ENCODE data around the gene NPTX2. TPM values are rescaled to one million over a fixed set of nuclear protein-coding genes. Genes with fewer than 3 reads are reported as not detected.
"Not testable (repeated sequence)": the region's sequence is repeated elsewhere in the genome, so short reads cannot be mapped to it uniquely, and the experiment has no call there.

Gene NPTX2
- total RNA-seq, 1 donor from 2014 or later, result under 0.01 TPM

DNA sequence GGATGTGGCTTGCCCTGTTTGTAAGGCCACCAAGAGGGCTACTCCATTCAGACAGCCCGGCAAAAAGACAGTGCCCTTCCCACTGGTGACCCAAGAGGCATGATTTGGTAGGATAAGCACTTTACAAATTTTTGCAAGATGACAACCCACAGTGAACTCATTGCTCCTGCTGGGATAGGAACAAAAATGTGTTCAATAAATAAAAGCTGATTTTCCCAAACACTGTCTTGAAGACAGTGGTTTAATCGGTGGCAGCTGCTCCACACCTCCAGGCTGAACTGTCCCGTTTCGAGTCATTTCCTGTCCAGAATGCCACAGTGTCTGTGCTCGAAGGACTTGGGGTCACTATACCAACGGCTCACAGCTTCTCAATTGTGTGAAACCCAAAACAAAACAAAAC is 45.1 kb upstream of the NPTX2 start:
- H3K27me3 ChIP-seq (ENCODE audit: control insufficient read depth, insufficient read depth, low read length), result no peaks in the 10 kb centered on the region
- H3K4me3 ChIP-seq (ENCODE audit: low read depth, low read length), result no peak overlapping the region
- TF ChIP-seq, protein P1, sequence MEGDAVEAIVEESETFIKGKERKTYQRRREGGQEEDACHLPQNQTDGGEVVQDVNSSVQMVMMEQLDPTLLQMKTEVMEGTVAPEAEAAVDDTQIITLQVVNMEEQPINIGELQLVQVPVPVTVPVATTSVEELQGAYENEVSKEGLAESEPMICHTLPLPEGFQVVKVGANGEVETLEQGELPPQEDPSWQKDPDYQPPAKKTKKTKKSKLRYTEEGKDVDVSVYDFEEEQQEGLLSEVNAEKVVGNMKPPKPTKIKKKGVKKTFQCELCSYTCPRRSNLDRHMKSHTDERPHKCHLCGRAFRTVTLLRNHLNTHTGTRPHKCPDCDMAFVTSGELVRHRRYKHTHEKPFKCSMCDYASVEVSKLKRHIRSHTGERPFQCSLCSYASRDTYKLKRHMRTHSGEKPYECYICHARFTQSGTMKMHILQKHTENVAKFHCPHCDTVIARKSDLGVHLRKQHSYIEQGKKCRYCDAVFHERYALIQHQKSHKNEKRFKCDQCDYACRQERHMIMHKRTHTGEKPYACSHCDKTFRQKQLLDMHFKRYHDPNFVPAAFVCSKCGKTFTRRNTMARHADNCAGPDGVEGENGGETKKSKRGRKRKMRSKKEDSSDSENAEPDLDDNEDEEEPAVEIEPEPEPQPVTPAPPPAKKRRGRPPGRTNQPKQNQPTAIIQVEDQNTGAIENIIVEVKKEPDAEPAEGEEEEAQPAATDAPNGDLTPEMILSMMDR (IDR thresholded peaks at IDR 0.05; ENCODE audit: insufficient read depth, low read length, severe bottlenecking), result no peak
- DNase-seq (ENCODE audit: low read depth), result no peak
- no peaks in the 10 kb centered on the region for H3K36me3 ChIP-seq (ENCODE audit: control insufficient read depth, insufficient read depth, low read length)
- FAIRE-seq, result no peak

DNA sequence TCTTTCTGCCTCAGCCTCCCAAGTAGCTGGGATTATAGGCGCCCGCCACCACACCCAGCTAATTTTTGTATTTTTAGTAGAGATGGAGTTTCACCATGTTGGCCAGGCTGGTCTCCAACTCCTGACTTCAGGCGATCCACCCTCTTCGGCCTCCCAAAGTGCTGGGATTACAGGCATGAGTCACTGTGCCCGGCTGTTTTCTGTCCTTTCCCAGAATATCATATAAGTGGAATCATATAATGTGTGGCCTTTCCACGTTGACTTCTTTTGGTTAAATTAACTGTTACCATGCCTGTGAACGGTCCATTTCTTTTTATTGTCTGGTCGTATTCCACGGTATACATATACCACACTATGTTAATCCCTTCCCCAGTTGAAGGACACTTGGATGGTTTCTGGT is 44.4 kb upstream of the NPTX2 start:
- not testable (repeated sequence) for FAIRE-seq; H3K4me3 ChIP-seq (ENCODE audit: low read depth, low read length); H3K36me3 ChIP-seq (ENCODE audit: control insufficient read depth, insufficient read depth, low read length); H3K27me3 ChIP-seq (ENCODE audit: control insufficient read depth, insufficient read depth, low read length); DNase-seq (ENCODE audit: low read depth)

DNA sequence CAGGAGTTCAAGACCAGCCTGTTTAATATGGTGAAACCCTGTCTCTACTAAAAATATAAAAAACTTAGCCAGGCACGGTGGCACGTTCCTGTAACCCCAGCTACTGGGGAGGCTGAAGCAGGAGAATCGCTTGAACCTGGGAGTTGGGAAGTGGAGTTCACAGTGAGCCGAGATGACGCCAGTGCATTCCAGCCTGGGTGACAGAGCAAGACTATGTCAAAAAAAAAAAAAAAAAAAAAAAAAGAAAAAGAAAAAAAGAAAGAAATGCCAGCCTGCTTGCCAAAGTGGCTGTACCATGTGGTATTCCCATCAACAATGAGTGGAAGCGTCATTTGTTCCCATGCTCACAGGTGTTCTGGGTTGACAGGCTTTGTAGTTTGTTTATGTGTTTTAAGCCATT is 43.3 kb upstream of the NPTX2 start:
- TF ChIP-seq, protein P1 (IDR thresholded peaks at IDR 0.05; ENCODE audit: insufficient read depth, low read length, severe bottlenecking), result no peak
- FAIRE-seq (no peak), DNase-seq (ENCODE audit: low read depth) (no peak)
- Histone ChIP-seq H3K4me3 (ENCODE audit: low read depth, low read length) (no peak overlapping the region), H3K36me3 (ENCODE audit: control insufficient read depth, insufficient read depth, low read length) (no peaks in the 10 kb centered on the region), H3K27me3 (ENCODE audit: control insufficient read depth, insufficient read depth, low read length) (no peaks in the 10 kb centered on the region)

DNA sequence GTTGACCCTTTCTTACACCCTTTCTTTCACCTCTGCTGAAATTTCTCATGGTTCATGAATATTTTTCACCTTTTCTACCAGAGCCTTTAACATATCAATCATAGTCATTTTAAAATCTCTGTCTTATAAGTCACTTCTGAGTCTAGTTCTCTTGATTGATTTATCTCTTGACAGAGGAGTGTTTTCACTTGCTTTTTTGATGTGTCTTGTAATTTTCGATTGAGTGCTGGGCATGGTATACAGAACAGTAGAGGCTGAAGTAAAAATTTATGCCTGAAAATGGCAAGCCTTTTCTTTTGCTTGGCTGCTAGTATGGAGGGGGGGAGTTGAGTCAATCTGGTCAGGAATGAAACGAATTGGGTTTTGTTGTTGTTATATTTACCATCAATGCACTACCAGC is 41.2 kb upstream of the NPTX2 start:
- no peak for FAIRE-seq

DNA sequence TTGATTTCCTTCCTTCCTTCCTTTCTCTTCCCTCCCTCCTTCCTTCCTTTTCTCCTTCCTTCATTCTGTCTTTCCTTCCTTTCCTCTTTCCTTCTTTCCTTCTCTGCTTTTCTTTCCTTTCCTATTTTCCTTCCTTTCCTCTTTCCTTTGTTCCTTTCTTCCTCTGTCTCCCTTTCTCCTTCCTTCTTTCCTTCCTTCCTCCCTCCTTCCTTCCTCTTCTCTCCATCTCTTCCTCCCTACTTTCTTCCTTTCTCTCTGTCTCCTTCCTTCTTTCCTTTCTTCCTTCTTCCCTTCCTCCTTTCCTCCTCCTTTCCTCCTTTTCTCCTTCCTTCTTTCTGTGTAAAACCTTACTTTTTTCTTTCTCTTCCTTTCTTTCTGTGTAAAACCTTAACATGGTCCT is 32.3 kb upstream of the NPTX2 start:
- Histone ChIP-seq H3K27me3 (ENCODE audit: control insufficient read depth, insufficient read depth, low read length) (no peaks in the 10 kb centered on the region), H3K36me3 (ENCODE audit: control insufficient read depth, insufficient read depth, low read length) (no peaks in the 10 kb centered on the region), H3K4me3 (ENCODE audit: low read depth, low read length) (no peak overlapping the region)
- DNase-seq (ENCODE audit: low read depth) (no peak), FAIRE-seq (no peak)
- TF ChIP-seq, protein P1 (IDR thresholded peaks at IDR 0.05; ENCODE audit: insufficient read depth, low read length, severe bottlenecking), result no peak

More for the DNA sequence above, 41.2 kb upstream of the NPTX2 start:
- DNase-seq (ENCODE audit: low read depth), result no peak
- no peak overlapping the region for H3K4me3 ChIP-seq (ENCODE audit: low read depth, low read length)
- TF ChIP-seq, protein P1 (IDR thresholded peaks at IDR 0.05; ENCODE audit: insufficient read depth, low read length, severe bottlenecking), result no peak
- no peaks in the 10 kb centered on the region for H3K27me3 ChIP-seq (ENCODE audit: control insufficient read depth, insufficient read depth, low read length)
- no peaks in the 10 kb centered on the region for H3K36me3 ChIP-seq (ENCODE audit: control insufficient read depth, insufficient read depth, low read length)

DNA sequence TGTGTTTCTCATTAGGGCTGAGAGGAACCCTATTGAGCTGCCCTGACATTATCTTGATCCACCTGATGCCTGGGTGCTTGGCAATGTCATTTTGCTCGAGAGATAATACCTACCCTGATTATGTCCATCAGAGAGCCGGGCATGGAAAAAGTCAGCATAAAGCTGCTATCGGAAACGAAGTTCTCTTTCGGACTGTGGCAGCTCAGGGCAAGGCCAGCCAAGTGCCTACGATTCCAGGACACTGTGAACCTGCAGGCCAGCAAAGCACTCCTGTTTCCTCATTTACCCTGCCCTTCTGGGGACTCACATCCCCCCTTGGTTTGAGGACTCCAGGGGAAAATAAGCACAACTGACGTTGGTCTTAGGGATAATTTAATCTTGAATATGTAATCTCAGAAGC is 25.2 kb upstream of the NPTX2 start:
- FAIRE-seq (no peak), DNase-seq (ENCODE audit: low read depth) (no peak)
- H3K27me3 ChIP-seq (ENCODE audit: control insufficient read depth, insufficient read depth, low read length), result no peaks in the 10 kb centered on the region
- TF ChIP-seq, protein P1 (IDR thresholded peaks at IDR 0.05; ENCODE audit: insufficient read depth, low read length, severe bottlenecking), result no peak
- H3K4me3 ChIP-seq (ENCODE audit: low read depth, low read length), result no peak overlapping the region
- no peaks in the 10 kb centered on the region for H3K36me3 ChIP-seq (ENCODE audit: control insufficient read depth, insufficient read depth, low read length)

Measured in bronchial epithelial cell (primary cell).